DOHH2 (cell line): ENCODE results near the gene ZC3HAV1.
"Not testable (repeated sequence)": the region's sequence is repeated elsewhere in the genome, so short reads cannot be mapped to it uniquely, and the experiment has no call there.

Experiments
- H3F3A ChIP-seq: fragments of 200-600 bp; sonication (generic), shearing (Covaris generic); 2 replicates; pipeline ENCODE4 v1.6.0; 2016; ENCODE audit warnings: antibody characterized with exemption, mild to moderate bottlenecking; ENCODE audit not compliant: control insufficient read depth, insufficient read depth
- H3K27ac ChIP-seq: fragments of 200-600 bp; sonication (generic); 2 replicates; pipeline ENCODE4 v1.5.1; 2014; ENCODE audit warnings: low read depth, mild to moderate bottlenecking, low read length, moderate library complexity
- H3K27me3 ChIP-seq: fragments of 200-600 bp; sonication (generic); 2 replicates; pipeline ENCODE4 v1.6.1; 2014; ENCODE audit warnings: mild to moderate bottlenecking, low read length, mixed read lengths; ENCODE audit not compliant: control insufficient read depth
- H3K36me3 ChIP-seq: fragments of 200-600 bp; sonication (generic); 2 replicates; pipeline ENCODE4 v1.6.1; 2014; ENCODE audit warnings: mild to moderate bottlenecking, low read length, moderate library complexity, mixed read lengths; ENCODE audit not compliant: control insufficient read depth
- H3K4me1 ChIP-seq: fragments of 200-600 bp; sonication (generic); 2 replicates; pipeline ENCODE4 v1.6.1; 2014; ENCODE audit warnings: mild to moderate bottlenecking, low read length, mixed read lengths; ENCODE audit not compliant: control insufficient read depth
- H3K4me2 ChIP-seq: fragments of 200-600 bp; sonication (generic); 2 replicates; pipeline ENCODE4 v1.6.0; 2014; ENCODE audit warnings: mild to moderate bottlenecking, low read length, moderate library complexity
- H3K4me3 ChIP-seq: fragments of 200-600 bp; sonication (generic); 2 replicates; pipeline ENCODE4 v1.5.1; 2014; ENCODE audit warnings: mild to moderate bottlenecking, low read length, mixed read lengths
- H3K79me2 ChIP-seq: fragments of 200-600 bp; sonication (generic); 2 replicates; pipeline ENCODE4 v1.6.1; 2014; ENCODE audit warnings: mild to moderate bottlenecking, low read length, mixed read lengths; ENCODE audit not compliant: control insufficient read depth
- H3K9me2 ChIP-seq: fragments of 200-600 bp; sonication (generic); replicated peaks from 2 replicates; pipeline ENCODE4 v1.6.1; 2014; ENCODE audit warnings: mild to moderate bottlenecking, low read length, mixed read lengths; ENCODE audit not compliant: control insufficient read depth
- H3K9me3 ChIP-seq: fragments of 200-600 bp; sonication (generic); 2 replicates; pipeline ENCODE4 v1.6.1; 2014; ENCODE audit warnings: antibody characterized with exemption, low read length, mixed read lengths; ENCODE audit not compliant: control insufficient read depth, insufficient read depth
- H4K20me1 ChIP-seq: fragments of 200-600 bp; sonication (generic); 2 replicates; pipeline ENCODE4 v1.6.0; 2014; ENCODE audit warnings: low read depth, mild to moderate bottlenecking, antibody characterized with exemption, low read length, moderate library complexity; ENCODE audit not compliant: control insufficient read depth, insufficient read depth
- CTCF ChIP-seq: fragments of 200-600 bp; sonication (generic); IDR thresholded peaks from one replicate; pipeline ENCODE4 v1.5.1; 2014; ENCODE audit warnings: antibody characterized with exemption, mild to moderate bottlenecking, low read depth, low read length; ENCODE audit not compliant: poor library complexity, severe bottlenecking
- EZH2phosphoT487 ChIP-seq: fragments of 200-600 bp; sonication (generic); IDR thresholded peaks from 2 replicates; pipeline ENCODE4 v1.6.1; 2017; ENCODE audit warnings: borderline replicate concordance, mild to moderate bottlenecking, antibody characterized with exemption, low read length, moderate library complexity, mixed read lengths

Gene ZC3HAV1

DNA sequence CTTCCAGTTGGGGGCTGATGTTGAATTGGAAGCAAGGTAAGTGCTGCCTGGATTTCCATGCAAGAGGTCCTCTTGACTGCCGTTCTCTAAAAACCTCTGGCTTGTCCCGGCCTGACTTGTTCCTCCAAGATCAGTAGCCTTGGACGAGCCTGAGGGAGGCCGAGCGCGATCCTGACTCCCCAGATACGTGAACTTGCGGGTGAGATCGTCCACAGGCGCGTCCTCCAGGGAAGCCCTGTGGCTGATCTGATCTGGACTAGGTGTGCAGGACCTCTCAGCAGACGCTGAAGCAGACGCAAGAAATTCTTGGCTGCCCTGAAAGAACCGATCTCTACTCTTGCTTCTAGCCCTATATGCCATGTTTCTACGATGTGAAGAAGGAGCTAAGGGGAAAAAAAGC, 29.7 kb downstream of the ZC3HAV1 start:
- Histone ChIP-seq H3K9me3 (no peaks in the 10 kb centered on the region), H3K4me1 (peaks cover 2% of the 10 kb centered on the region), H3K4me2 (no peak overlapping the region), H3K36me3 (peaks cover 84% of the 10 kb centered on the region), H3K9me2 (no peaks in the 10 kb centered on the region), H3K27ac (no peak overlapping the region), H3K79me2 (no peaks in the 10 kb centered on the region), H3F3A (peaks cover 5% of the 10 kb centered on the region; the same call in 1 of the 2 replicates), H4K20me1 (no peaks in the 10 kb centered on the region), H3K27me3 (no peaks in the 10 kb centered on the region), H3K4me3 (no peak overlapping the region)
- no peak for TF ChIP-seq CTCF

GRCh38 chr7:139078911-139079310, 30.6 kb downstream of the ZC3HAV1 start:
- H3K79me2 ChIP-seq: no peaks in the 10 kb centered on the region
- peaks cover 7% of the 10 kb centered on the region; the same call in 1 of the 2 replicates for H3F3A ChIP-seq
- no peak for TF ChIP-seq EZH2phosphoT487
- TF ChIP-seq CTCF: no peak
- H3K4me3 ChIP-seq: no peak overlapping the region
- H3K4me1 ChIP-seq: peaks cover 4% of the 10 kb centered on the region
- H3K4me2 ChIP-seq: no peak overlapping the region
- H4K20me1 ChIP-seq: no peaks in the 10 kb centered on the region
- H3K9me2 ChIP-seq: no peaks in the 10 kb centered on the region
- H3K27ac ChIP-seq: no peak overlapping the region
- H3K9me3 ChIP-seq: no peaks in the 10 kb centered on the region
- H3K36me3 ChIP-seq: peaks cover 78% of the 10 kb centered on the region
- H3K27me3 ChIP-seq: no peaks in the 10 kb centered on the region

- peaks cover 4% of the 10 kb centered on the region for H3K4me1 ChIP-seq
- TF ChIP-seq EZH2phosphoT487: no peak
- no peak for TF ChIP-seq CTCF
- H3K9me2 ChIP-seq: no peaks in the 10 kb centered on the region
- peaks cover 79% of the 10 kb centered on the region for H3K36me3 ChIP-seq
- no peaks in the 10 kb centered on the region for H4K20me1 ChIP-seq
- no peak overlapping the region for H3K27ac ChIP-seq
- H3F3A ChIP-seq: peaks cover 7% of the 10 kb centered on the region; the same call in 1 of the 2 replicates
- no peak overlapping the region for H3K4me3 ChIP-seq
- H3K79me2 ChIP-seq: no peaks in the 10 kb centered on the region
- no peaks in the 10 kb centered on the region for H3K27me3 ChIP-seq
- H3K9me3 ChIP-seq: no peaks in the 10 kb centered on the region
- H3K4me2 ChIP-seq: no peak overlapping the region
Observed at GRCh38 chr7:139078399-139078798, 31.1 kb downstream of the ZC3HAV1 start.

DNA sequence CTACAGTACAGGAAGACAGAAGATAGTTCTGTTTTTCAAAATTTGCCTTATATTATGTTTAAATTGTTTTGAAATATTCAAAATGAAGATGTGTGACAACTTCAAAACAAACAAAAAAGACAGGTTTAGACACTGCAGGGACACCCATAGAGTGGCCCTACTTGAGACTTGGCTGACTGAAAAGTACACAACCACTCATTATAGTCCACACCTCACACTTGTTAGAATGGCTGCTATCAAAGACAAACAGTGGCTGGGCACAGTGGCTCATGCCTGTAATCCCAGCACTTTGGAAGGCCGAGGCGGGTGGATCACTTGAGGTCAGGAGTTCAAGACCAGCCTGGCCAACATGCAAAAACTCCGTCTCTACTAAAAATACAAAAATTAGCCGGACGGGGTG, 31.8 kb downstream of the ZC3HAV1 start:
- H3K4me3 ChIP-seq, H3K9me3 ChIP-seq, H3K27ac ChIP-seq, H3K79me2 ChIP-seq, H3F3A ChIP-seq, H3K27me3 ChIP-seq, H3K9me2 ChIP-seq, H4K20me1 ChIP-seq, H3K4me1 ChIP-seq, H3K4me2 ChIP-seq: not testable (repeated sequence)
- H3K36me3 ChIP-seq: peaks cover 75% of the 10 kb centered on the region
